Posterior vena cava (tissue), 2 donors: ENCODE results near the gene KANSL1. TPM values are rescaled to one million over a fixed set of nuclear protein-coding genes. Genes with fewer than 3 reads are reported as not detected.

ENCODE experiments used
- DNase-seq: peaks from one replicate; pipeline ENCODE4 v3.0.0-alpha.2; 2020; ENCODE audit warnings: low spot score
- intact Hi-C, 2 donors: fragments of 100-400 bp; cut with DNase I; formaldehyde crosslinking; loops; one replicate each; pipeline versions ENCODE4 v1.14.1 to v1.14.2; 2022 to 2023
- total RNA-seq, 2 donors: library from RNA; stranded (reverse); fragmentation: NEBNext Ultra II Directional; extraction: Animal tissue kit (Norgen Biotek cat#: 25700); gene quantifications; one replicate each; pipeline ENCODE4 v1.2.1, GENCODE V29; 2021
- donor health status: DM: yes; HTN: yes; CAD: no.
- donor health status: DM: yes; HTN: yes; CAD: no.

KANSL1 gene
- total RNA-seq, 2 donors from 2014 or later = 65.9 to 73.1 TPM

DNA sequence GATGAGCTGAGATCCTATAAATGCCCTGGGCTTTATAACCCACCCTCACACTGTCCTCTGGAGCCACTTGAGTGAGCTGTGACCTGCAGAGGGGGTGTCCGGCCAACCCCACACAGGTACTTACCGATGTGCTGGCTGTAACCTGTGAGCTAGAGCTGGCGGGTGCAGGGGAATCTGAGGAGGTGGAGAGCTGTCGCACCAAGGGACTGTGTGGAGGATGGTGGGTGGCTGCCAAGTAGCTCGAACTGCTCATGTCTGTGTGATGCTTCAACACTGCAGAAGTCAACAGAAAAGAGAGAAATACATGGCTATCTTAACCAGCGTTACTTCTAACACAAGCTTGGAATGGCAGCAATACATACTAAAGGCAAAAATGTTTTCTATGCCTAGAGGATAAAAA, 154.8 kb downstream of the KANSL1 start:
- DNase-seq = no peak
- intact Hi-C loops = no loop called here

GRCh38 chr17:46037722-46038255, 155.4 kb downstream of the KANSL1 start:
- DNase-seq = no peak
- intact Hi-C loops = no loop called here

GRCh38 chr17:46036491-46036890, 156.7 kb downstream of the KANSL1 start:
- DNase-seq = no peak
- intact Hi-C loops = no loop called here

DNA sequence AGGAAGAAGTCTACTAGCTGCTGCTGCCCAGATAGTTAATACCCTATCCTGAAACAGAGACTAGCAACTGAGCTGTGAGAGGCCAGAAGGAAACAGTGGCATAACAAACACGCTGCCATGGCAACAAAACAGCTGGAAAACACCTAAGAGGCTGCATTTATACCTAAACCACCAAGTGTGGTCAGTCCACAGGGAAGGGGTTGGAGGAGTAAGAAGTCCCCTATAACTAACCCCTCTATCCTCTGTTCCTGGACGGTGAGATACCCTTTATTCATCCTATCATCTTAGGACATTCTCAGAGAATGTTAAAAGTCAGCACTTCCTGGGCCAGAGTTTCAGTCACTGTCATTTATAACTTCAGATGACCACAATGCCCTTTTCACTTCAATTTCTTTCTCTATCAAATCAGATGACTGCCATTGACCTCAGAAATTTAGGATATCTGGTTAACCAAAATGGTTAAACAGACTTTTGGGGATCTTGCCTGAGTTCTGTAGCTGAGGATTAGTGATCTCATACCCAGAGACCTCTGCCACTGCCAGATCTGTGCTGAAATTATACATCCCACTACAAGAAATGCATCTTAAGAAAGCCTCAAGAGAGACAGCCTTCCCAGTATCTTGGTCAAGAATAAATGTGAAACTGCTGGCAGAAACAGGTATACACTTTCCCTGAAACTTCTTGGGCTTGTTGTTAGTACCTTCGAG, 158.0 kb downstream of the KANSL1 start:
- DNase-seq = no peak
- intact Hi-C loops = no loop called here

DNA sequence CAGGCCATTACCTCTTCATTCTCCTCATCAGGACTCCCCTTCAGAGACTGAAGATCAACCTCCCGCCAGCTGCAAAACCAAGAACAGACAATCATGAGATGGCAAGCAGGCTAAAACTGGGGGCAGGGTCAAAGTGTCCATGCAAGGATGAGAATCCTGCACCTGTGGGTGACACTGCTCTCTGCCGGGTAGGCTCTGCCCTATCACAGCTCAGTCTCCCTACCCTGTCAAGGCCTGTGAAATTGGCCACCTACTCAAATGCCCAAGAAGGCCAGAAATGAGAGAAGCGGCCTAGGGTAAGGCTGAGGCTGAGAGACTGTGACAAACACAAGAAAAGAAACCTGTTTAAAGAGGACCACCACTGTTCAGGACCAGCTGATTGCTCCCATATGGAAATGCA, 159.8 kb downstream of the KANSL1 start:
- no peak for DNase-seq
- intact Hi-C loops = no loop called here

GRCh38 chr17:46032909-46033308, 160.3 kb downstream of the KANSL1 start:
- intact Hi-C loops = no loop called here
- no peak for DNase-seq

- intact Hi-C loops = no loop called here
These were observed 161.3 kb downstream of the KANSL1 start for GRCh38 chr17:46031920-46032319.

DNA sequence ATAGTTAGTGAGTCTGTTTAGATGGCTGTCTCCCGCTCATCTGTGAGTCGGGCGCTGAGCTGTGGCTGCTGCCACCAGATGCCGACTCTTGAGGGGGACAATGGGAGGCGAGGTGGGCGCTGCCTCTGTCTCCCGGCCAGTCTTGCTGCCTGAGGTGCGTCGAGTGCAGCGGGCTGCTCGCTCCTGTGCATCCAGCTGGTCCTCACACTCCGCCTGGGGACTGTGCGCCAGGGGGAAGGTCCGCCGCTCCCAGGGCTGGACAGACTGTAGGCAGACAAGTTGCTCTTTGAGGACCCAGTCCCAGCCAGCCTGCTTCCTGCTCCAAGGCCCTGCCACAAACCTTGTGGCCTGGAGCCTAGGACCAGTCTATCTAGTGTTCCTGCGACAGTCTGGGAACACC, 161.8 kb downstream of the KANSL1 start:
- intact Hi-C loops = no loop called here
- DNase-seq = no peak

More at GRCh38 chr17:46031920-46032319, 161.3 kb downstream of the KANSL1 start:
- DNase-seq = no peak

- intact Hi-C loops = no loop called here
- no peak for DNase-seq
These were observed 162.5 kb downstream of the KANSL1 start for GRCh38 chr17:46030752-46031151.

GRCh38 chr17:46029627-46030026, 163.6 kb downstream of the KANSL1 start:
- DNase-seq = no peak
- intact Hi-C loops = no loop called here

DNA sequence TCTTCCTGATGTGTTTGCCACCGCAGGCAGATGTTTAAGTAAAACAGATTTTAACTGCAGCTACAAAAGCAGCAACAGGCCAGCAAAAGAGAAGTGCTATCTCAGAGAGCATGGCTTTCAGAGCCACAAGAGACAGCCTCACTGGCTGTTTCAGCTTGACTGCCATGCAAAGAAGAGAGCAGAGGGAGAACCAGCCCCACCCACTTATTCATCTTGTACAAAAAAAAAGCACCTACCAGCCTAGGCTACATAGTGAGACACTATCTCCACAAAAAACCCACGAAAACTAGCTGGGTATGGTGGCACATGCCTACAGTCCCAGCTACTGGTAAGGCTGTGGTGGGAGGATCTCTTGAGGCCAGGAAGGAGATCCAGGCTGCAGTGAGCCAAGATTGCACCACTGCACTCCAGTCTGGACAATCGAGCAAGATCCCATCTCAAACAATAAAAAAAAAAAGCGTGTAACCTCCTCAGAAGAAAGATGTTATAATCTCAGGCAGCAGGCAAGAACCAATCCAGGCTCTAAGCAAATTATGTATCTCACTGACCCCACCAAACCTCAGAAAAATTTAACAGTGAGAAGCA, 164.2 kb downstream of the KANSL1 start:
- intact Hi-C loops = no loop called here
- DNase-seq = no peak

- DNase-seq = no peak
- intact Hi-C loops = no loop called here
These were observed 164.9 kb downstream of the KANSL1 start for GRCh38 chr17:46028374-46028773.

GRCh38 chr17:46027976-46028325, 165.3 kb downstream of the KANSL1 start:
- no peak for DNase-seq
- intact Hi-C loops = no loop called here

DNA sequence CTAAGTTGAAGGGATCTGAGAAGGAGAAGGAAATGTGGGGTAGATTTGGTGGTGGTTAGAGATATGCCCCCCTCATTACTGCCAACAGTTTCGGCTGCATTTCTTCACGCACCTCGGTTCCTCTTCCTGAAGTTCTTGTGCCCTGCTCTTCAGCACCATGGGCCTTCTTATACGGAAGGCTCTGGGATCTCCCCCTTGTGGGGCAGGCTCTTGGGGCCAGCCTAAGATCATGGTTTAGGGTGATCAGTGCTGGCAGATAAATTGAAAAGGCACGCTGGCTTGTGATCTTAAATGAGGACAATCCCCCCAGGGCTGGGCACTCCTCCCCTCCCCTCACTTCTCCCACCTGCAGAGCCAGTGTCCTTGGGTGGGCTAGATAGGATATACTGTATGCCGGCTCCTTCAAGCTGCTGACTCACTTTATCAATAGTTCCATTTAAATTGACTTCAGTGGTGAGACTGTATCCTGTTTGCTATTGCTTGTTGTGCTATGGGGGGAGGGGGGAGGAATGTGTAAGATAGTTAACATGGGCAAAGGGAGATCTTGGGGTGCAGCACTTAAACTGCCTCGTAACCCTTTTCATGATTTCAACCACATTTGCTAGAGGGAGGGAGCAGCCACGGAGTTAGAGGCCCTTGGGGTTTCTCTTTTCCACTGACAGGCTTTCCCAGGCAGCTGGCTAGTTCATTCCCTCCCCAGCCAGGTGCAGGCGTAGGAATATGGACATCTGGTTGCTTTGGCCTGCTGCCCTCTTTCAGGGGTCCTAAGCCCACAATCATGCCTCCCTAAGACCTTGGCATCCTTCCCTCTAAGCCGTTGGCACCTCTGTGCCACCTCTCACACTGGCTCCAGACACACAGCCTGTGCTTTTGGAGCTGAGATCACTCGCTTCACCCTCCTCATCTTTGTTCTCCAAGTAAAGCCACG, 165.9 kb downstream of the KANSL1 start:
- intact Hi-C loops = no loop called here
- no peak for DNase-seq

DNA sequence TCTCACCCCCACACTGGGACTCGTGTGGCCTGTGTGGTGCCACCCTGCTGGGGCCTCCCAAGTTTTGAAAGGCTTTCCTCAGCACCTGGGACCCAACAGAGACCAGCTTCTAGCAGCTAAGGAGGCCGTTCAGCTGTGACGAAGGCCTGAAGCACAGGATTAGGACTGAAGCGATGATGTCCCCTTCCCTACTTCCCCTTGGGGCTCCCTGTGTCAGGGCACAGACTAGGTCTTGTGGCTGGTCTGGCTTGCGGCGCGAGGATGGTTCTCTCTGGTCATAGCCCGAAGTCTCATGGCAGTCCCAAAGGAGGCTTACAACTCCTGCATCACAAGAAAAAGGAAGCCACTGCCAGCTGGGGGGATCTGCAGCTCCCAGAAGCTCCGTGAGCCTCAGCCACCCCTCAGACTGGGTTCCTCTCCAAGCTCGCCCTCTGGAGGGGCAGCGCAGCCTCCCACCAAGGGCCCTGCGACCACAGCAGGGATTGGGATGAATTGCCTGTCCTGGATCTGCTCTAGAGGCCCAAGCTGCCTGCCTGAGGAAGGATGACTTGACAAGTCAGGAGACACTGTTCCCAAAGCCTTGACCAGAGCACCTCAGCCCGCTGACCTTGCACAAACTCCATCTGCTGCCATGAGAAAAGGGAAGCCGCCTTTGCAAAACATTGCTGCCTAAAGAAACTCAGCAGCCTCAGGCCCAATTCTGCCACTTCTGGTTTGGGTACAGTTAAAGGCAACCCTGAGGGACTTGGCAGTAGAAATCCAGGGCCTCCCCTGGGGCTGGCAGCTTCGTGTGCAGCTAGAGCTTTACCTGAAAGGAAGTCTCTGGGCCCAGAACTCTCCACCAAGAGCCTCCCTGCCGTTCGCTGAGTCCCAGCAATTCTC, 166.8 kb downstream of the KANSL1 start:
- no peak for DNase-seq
- intact Hi-C loops = no loop called here

DNA sequence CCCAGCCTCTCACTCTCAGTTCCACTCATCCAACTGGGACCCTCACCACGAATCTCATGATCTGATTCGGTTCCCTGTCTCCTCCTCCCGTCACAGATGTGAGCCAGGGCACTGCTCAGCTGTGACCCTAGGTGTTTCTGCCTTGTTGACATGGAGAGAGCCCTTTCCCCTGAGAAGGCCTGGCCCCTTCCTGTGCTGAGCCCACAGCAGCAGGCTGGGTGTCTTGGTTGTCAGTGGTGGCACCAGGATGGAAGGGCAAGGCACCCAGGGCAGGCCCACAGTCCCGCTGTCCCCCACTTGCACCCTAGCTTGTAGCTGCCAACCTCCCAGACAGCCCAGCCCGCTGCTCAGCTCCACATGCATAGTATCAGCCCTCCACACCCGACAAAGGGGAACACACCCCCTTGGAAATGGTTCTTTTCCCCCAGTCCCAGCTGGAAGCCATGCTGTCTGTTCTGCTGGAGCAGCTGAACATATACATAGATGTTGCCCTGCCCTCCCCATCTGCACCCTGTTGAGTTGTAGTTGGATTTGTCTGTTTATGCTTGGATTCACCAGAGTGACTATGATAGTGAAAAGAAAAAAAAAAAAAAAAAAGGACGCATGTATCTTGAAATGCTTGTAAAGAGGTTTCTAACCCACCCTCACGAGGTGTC, 167.6 kb downstream of the KANSL1 start:
- intact Hi-C loops = no loop called here
- no peak for DNase-seq

GRCh38 chr17:46025060-46025459, 168.2 kb downstream of the KANSL1 start:
- no peak for DNase-seq
- intact Hi-C loops = no loop called here

GRCh38 chr17:46024590-46024989, 168.6 kb downstream of the KANSL1 start:
- intact Hi-C loops = no loop called here
- DNase-seq = no peak
